Smooth muscle cell of the brain vasculature (primary cell): ENCODE results near the gene AP3S2.
"Not testable (repeated sequence)": the region's sequence is repeated elsewhere in the genome, so short reads cannot be mapped to it uniquely, and the experiment has no call there.

Experiments
- DNase-seq: peaks from one replicate; pipeline ENCODE4 v3.0.0-alpha.2; 2012; ENCODE audit warnings: low read depth, low spot score

AP3S2 gene

DNA sequence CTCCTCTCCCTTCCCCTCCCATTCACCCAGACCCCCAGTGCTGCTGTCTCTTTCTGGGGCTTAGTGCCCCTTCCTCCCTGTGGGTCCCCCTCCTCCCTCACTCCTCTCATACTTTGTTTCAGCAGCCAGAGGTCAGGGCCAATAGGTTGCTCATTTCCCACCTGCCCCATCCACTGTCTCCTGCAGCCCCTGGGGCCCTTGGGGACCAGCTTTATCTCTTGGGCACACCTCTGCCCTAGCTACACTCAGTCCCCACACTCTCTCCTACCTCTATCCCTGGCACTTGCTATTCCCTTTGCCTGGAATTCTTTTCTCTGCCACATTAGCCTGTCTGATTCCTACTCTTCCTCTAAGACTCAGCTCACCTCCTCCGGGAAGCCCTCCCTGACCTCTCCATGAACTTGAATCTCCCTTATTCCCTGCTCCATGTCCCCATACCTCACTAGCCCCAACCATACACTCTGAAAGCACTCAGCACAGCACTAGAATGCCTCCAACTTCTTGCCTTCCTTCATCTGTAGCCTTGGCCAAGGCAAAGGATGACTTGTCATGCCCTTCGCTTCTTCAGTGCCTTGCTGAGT lies 93.8 kb downstream of the AP3S2 start:
- no peak for DNase-seq

DNA sequence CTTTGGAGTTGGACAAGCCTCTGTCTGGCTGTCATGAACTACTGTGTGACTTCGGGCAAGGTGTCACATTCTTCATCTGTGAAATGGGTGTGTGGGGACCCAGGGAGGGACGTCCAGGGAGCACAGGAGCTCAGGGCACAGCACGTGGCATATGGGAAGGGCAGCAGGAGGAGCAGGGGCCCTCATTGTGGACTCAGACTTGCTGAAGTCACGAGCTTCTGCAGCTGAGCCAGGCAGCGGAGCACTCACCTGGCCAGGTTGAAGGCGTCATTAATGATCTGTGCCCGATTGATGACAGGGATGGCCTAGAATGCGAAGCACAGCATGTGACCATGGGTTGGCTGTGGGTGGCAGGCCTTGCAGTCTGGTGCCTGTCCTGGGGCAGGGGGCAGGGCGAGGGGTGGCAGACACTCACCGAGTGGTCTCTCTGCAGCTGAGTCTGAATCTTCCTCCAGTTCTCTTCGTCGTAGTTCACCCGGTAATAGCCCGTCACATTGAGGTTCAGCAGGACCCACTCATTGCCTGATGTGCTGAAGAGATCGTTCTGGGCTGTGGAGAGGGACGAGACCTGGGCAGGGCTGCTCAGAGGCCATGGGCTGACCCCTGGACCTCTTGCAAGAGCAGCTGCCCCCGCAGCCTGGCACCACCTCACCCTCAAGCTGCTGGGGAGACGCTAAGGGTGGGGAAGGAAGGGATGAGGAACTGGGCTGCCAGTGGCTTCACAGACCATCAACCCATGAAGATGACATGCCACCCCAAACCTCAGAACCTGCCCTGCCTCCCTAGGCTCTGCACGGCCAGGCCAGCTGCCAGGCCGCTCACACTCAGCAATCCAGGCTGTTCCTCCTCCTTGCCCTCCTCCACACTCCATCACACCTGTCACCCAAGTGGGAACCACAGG lies 94.5 kb downstream of the AP3S2 start:
- no peak for DNase-seq

DNA sequence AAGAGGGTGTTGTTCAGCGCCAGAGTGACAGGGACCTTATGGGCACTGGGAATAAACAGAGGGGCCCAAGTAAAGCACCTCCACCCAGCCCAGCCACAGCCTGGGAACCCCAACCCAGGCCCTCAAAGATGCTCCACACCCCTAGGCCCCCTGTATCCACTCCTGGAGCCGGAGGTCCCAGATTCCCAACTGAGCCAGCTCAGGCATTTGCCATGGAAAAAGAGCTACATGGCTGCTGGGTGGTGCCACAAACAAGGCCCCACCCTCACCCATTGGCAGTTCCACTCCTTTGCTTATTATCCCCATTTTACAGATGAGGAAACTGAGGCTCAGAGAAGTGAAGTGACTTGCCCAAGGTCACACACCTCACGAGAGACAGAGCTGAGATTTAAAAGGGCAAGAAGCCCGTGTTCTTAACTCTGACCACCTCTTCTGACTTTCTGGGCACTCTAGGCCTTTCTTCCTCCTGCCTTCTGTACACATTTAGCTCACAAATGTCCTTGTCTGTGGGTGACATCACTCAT lies 96.1 kb downstream of the AP3S2 start:
- DNase-seq, result no peak

DNA sequence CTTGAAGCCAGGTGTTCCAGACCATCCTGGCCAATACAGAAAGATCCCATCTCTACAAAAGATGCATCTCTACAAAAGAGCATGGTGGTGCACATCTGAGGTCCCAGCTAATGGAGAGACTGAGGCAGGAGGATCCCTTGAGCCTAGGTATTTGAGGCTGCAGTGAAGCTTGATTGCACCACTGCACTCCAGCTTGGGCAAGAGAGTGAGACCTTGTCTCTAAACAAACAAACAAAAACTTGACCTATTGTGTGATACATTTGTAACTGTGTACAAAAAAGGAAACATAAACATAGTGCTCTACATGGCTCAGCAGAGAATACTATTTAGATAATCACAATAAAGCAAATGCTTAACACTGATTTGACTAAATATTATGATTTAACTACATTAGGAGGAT lies 97.8 kb downstream of the AP3S2 start:
- DNase-seq, result no peak

DNA sequence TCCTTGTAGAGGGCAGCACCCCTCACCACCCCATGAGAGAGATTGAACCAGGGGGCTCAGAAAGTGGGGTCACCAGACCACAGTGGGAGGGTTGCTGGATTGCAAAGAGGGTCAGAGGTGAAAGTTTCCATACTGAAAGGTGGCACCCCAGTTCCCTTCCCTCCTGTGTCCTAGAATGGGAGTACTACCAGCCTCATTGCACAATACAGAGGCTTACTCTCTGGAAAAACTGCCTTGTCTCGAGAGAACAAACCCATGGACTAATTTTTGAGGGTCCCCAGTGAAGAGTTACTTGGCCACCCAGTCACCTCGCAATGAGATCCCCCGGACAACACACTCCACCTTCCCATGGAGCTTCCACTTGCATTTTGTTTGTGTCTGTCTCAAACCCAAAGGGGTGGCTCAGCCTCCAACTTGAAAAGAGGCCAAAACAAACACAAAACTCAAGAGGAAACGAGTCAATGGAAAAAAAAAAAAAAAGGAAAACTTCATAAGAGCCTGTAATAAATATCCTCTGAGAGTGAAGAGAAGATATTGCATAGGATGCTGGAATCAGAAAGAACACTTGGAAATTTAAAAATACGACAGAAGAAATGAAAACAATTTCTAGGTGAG lies 99.1 kb downstream of the AP3S2 start:
- peak; percentile 79 for DNase-seq

DNA sequence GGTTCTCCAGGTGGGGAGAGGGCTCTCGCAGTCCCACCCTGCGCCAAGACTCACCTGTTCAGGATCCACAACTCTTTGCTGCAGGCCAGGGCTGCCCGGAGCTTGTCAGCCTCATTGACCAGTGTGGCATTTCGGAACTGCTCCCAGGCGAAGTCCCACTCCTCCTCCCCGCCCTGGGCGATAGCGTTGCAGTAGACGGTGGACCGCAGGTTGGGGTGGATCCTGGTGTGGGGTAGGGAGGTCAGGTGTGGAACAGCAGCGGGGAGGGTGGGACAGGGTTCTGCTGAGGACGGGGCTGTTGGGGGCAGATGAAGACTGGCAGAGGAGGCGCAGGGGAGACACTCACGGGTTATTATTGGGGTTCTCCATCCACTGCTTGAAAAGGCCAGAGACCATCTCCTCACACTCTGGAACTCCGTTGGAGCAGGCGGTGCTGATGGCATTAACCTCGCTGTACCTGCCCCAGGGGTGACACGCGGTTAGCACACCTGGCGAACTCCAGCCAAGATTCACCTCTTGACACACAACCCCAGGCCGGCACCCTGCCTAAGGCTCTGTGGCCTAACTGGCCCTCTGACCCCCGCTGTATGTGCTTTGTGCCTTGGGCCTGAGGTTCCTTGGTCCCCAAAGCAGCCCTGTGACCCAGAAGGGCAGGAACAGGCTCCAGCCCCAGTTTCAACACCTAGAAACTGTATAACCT lies 101.5 kb downstream of the AP3S2 start:
- no peak for DNase-seq

DNA sequence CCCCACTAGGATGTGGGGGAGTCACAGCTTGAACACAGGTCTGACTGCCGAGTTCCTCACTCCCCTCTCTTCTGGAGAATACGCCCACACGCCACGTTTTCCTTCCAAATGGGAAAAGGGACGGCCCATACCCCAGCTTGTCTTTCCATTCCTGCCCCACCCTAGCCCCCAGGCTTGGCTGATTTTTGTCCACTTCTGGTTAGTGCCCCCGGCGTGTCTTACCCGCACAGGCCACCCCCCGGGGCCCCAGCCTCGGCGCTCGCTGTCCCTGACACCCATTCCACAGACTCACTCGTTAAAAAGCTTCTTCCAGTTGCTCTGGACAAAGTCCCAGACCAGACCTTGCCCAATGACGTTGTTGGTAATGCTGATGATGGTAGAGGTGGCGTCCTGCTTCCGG lies 103.1 kb downstream of the AP3S2 start:
- DNase-seq, result no peak

DNA sequence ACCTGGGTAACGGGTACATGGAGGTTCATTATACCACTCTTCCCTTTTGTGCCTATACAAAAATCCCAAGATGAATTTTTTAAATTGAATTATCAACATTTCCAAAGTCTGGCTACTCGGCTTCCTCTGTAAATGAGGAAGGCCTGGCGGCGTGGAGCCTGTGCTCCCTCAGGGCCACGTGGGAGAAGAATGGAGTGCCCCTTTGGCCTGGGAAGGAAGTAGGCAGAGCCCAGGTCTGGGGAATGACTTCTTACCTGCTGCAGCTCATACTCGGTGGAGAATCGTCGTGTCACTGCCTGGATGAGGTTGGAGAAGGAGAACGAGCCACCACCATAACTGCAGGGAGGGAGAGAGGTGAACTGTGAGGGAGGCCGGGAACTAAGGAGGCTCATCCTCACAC lies 103.6 kb downstream of the AP3S2 start:
- no peak for DNase-seq

DNA sequence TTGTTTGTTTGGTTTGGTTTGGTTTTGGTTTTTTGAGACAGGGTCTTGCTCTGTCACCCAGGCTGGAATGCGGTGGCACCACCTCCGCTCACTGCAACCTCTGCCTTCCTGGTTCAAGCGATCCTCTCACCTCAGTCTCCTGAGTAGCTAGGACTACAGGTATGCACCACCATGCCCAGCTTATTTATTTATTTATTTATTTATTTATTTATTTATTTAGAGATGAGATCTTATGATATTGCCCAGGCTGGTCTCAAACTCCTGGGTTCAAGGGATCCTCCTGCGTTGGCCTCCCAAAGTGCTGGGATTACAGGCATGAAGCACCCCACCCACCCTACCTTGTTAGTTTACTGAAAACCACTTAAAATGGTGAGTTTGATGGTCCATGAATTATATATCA lies 105.2 kb downstream of the AP3S2 start:
- DNase-seq, result not testable (repeated sequence)

DNA sequence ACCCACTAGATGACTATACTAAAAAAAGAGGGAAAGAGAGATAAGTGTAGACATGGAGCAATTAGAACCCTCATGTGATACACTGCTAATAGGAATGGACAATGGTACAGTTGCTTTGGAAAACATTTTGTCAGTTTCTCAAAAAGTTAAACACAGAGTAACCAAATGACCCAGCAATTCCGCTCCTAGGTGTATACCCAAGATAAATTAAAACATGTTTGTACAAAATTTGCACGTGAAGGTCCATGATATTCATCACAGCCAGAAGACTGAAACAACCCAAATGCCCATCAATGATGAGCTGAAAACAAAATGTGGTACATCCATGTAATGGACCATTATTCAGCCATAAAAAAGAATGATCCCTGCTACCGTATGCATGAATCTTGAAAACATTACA lies 105.8 kb downstream of the AP3S2 start:
- no peak for DNase-seq

DNA sequence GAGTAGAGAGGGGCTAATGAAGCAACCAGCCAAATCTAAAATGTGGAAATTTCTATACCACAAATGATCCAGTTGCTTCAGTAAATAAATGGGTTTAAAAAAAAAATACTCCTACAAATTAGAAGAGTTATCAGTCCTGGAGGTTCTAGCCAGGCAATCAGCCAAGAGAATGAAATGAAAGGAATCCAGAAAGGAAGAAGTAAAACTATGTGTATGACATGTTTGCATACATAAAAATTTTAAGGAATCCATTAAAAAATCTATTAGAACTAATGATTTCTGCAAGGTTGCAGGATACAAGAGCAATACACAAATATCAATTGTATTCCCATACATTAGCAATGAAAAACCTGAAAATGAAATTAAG lies 108.0 kb downstream of the AP3S2 start:
- no peak for DNase-seq

DNA sequence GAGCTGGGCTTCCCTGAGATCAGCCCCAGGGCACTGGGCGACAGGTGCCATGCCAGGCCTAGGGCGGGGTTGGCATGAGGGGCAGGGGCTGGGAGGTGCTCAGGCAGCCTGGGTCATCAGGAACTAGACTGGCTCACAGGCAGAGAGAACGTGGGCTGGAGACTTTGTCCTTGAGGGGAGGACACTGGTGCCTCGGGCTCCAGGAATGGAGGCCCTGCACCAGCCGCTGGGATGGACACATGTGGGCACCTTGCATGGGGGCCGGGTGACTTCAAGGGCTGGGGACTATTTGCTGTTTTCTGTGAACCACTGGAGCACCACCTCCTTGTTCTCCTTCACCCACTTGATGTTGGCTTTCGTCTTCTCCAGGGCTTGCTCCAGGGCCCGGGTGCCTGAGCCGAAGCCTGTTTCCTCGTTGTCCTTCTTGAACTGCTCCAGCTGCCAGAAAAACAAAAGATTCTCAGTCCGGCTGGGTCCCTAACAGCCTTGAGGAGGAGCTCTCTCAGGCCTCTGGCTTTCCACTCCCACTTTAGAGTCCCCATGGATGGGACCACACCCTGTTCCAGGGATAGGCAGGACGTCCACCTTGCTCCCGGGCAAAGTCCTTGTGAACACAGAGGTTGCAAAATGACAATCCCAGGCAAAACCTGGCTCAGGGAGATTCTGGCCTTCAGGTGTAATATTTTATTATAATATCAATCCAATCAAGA lies 108.6 kb downstream of the AP3S2 start:
- DNase-seq, result no peak

DNA sequence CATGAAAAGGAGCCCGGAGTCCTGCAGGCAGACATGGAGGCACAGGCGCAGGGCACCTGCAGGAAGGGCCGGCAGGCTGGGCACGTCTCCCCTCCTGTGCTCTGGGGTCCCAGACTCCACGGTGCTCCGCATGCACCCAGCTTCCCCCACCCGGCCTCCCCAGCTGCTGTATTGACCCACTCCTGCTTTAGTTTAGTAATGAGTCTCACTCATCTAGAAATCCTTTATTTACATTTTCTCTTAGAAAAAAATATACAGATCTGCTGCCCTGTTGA lies 109.2 kb downstream of the AP3S2 start:
- no peak for DNase-seq

DNA sequence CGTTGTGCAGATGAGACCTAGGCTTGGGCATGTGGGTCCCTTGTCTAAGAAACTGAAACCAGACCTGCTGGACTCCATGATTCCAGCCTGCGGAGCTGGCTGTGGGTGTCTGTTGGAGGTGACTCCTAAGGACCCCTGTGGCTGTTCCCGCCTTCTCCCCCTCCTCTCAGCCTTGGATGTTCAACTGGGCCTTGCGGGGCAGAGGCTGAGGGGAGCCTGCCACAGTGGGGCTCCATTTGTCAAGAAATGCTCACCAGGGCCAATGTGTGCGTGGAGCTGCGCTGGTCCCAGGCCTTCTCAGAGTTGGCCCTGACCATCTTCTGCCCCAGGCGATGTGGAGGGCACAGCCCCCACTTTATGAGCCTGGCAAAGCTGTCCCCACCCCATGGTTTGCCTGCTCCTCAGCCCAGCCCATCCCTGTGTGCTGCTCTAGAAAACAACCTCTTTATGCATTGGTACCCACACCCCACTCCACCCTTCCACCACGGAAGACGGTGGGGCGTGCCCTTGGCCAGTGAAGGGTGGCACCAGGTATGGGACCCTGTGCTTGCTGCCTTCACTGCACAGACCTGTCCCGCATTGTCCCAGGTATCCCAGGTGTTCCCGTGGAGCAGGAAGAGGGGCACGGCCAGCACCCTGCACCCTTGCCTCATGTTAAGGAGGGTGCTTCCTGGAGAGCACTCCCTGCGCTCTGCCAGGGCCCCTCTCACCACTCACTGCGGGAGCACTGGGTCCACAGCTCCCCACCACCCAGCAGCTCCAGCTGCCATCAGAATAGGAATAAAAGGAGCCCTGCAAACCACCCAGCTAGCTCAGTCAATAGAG lies 109.7 kb downstream of the AP3S2 start:
- no peak for DNase-seq

DNA sequence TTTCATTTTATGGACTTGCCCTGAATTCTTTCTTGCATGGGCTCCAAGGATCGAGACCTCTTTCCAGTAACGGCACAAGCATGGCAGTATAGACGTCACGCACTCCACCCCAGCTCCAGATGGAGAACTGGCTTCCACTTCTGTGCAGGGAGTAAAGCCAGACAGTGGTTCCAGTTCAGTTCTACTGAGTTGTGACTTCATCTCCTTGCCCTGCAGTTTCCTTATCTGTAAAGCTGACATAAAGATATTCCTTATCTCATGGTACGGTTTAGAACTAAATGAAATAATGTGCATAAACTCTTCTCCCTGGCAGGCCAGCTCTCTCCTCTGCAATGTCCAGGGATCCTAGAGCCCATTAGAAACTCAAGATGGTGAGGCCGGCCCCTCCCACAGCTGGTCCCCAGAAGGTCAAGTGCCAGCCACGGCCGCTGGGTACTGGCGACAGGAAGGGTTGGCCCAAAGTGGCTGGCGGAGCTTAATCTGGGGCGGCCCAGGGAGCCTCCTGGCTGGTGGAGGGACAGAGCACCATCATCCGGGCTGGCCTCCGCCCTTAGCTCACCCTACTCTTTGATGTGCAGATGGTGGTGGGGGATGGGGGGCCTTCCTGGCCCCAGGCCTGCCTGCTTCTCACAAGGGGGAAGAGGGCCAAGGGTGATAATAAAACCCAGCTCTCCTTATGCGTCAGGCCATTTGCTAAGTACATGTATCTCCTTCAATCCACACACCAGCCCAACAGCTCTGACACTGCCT lies 110.5 kb downstream of the AP3S2 start:
- no peak for DNase-seq

DNA sequence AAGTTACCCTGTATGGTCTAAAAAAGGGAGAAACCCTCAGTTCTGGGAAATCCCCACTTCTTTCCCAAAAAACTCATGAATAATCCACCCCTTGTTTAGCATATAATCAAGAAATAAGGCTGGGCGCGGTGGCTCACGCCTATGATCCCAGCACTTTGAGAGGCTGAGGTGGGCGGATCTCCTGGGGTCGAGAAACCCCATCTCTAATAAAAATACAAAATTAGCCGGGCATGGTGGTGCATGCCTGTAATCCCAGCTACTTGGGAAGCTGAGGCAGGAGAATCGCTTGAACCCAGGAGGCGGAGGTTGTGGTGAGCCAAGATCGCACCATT lies 111.2 kb downstream of the AP3S2 start:
- DNase-seq, result not testable (repeated sequence)

DNA sequence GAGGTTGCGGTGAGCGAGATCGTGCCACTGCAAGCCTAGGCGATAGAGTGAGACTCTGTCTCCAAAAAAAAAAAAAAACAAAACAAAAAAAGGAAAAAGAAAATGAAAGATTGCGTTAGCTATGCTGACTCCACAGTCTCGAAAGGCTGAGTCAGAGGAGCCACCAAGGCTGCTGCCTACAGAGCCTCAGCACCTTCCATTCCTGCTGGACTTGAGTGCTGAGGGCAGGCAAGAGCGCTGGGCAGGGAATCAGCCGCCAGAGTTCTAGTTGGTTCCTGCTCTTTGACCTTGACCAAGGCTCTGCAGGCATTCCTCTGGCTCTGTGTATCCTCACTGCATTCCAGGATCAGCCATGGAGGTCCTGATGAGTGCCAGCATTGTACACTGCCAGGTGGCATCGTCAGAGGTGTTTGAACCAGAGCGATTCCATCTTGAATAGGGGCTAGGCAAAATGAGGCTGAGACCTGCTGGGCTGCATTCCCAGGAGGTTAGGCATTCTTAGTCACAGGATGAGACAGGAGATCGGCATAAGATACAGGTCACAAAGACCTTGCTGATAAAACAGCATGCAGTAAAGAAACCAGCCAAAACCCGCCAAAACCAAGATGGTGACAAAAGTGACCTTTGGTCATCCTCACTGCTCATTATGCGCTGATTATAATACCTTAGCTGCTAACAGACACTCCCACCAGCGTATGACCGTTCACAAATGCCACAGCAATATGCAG lies 111.7 kb downstream of the AP3S2 start:
- DNase-seq, result no peak

DNA sequence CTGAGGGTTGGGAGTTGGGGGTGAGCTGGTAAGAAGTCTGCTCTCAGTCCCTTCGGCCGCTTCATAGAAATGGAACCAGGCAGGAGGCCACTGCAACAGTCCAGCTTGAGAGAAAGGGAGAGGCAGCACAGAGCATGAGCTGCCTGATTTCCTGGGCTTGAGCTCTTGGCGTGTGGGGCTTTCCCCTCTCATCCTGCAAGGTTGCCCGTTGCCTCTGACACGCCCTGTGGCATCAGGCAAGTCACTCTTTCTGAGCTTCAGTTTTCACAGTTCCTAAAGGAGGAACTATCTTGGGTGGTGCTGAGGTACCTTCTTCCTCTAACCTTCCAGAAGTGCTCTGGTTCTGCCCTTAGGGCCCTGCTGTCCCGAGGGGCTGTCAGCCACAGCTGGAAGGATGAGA lies 112.7 kb downstream of the AP3S2 start:
- DNase-seq, result no peak

DNA sequence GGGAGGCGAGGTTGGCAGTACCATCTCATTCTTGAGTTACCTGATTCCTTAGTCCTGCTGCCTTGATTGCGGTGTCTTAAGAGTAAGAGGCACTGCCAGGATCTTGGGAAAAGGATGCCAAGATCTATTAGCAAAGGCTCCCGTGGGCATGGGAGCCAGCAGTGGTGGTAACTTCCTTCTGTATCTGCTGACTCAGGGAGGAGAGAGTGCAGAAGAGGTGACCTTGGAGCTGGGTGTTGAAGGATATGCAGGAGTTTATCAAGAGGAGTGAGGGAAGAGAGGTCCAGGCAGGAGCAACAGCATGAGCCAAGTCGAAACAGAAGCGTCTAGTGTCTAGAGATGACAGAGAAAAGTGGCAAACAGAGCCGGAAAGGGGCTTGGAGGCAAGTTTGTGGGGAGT lies 113.2 kb downstream of the AP3S2 start:
- no peak for DNase-seq
